GM10248 (cell line): ENCODE data around the gene SMIM7.

Experiments
- CTCF ChIA-PET: fragments of 300-600 bp; sonication (Branson Sonifier 250); formaldehyde crosslinking; extraction: SDS; loops from one replicate; lab custom pipeline; 2021; ENCODE audit warnings: antibody characterized with exemption; lab: Yijun Ruan, JAX
- POLR2A ChIA-PET: fragments of 350-650 bp; sonication (Branson Sonifier 250); formaldehyde crosslinking; extraction: SDS; loops from one replicate; lab custom pipeline; 2020; ENCODE audit warnings: antibody characterized with exemption; lab: Yijun Ruan, JAX
- DNase-seq: peaks from one replicate; pipeline ENCODE4 v3.0.0; 2012; ENCODE audit errors: extremely low spot score
- TF ChIP-seq, protein P1 (sequence below): IDR thresholded peaks from 2 replicates; pipeline ENCODE4 v1.5.1; 2012; ENCODE audit warnings: mild to moderate bottlenecking, low read depth; ENCODE audit errors: extremely low read depth, missing control alignments, control extremely low read depth

The SMIM7 gene

DNA sequence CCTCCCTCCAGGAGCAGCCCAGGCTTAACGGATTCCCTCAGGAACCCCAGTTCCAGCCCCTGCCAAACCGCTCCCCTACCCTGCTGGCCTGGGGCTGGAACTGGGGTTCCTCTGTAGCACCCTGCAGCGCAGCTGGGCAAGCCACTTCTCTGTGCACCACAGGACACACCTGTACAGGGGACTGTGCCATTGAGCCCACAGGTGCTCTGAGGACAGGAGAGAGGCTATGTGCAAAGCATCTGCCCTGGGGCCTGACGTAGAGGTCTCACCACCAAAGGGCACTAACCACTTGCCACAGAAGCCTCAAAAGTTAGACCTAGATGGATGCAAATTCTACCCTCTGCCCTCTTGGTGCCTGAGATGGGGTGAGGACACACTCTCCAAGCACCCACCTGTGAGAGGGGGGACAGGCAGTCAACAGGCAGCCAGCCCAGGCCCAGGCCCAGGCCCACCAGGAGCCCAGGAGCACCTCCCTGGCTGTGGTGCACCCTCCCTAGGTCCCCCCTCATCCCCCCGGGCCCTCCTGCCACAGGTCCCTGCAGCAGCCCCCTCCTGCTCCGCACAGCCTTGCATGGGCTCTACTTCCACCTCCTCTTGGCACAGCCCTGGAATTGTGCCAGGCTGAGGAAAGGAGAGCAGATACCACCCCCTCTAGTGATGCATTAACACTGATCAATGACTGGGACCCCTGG, 60.1 kb downstream of the SMIM7 start:
- no peak for DNase-seq
- ChIA-PET CTCF (interaction anchor here (0.7 to 1.9 kb wide), 3 partner anchors 11 to 19 kb away, joined by 3 to 5 read pairs (median 3); no protein-coding TSS in a partner anchor), POLR2A (interaction anchor here (0.6 to 1.3 kb wide), 2 partner anchors 15 to 113 kb away, joined by 3 read pairs; no protein-coding TSS in a partner anchor)
- TF ChIP-seq, protein P1, sequence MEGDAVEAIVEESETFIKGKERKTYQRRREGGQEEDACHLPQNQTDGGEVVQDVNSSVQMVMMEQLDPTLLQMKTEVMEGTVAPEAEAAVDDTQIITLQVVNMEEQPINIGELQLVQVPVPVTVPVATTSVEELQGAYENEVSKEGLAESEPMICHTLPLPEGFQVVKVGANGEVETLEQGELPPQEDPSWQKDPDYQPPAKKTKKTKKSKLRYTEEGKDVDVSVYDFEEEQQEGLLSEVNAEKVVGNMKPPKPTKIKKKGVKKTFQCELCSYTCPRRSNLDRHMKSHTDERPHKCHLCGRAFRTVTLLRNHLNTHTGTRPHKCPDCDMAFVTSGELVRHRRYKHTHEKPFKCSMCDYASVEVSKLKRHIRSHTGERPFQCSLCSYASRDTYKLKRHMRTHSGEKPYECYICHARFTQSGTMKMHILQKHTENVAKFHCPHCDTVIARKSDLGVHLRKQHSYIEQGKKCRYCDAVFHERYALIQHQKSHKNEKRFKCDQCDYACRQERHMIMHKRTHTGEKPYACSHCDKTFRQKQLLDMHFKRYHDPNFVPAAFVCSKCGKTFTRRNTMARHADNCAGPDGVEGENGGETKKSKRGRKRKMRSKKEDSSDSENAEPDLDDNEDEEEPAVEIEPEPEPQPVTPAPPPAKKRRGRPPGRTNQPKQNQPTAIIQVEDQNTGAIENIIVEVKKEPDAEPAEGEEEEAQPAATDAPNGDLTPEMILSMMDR, result no peak

DNA sequence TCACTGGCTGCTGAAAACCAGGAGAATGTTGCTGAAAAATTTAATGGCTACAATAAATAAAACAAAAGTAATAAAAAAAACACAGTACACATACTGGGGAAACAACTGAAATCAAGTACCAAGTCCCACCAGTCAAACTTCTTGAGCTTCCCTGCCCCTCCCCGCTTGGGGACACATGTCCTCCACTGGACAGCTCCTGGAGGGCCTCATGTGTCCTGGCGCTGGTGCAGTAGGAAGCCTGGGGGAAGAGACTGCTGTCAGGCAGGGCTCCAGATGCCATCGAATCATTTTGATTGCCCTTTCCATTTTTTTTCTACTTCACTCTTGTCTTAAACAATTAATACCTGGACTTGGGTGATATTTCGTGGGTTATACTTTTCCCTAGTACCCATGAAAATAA, 61.1 kb downstream of the SMIM7 start:
- DNase-seq, result no peak
- ChIA-PET CTCF (interaction anchor here (0.7 kb wide), 1 partner anchor 10 kb away, joined by 3 read pairs; no protein-coding TSS in a partner anchor), POLR2A (interaction anchor here (0.6 to 1.3 kb wide), 2 partner anchors 14 to 403 kb away, joined by 3 to 4 read pairs; no protein-coding TSS in a partner anchor)
- TF ChIP-seq, protein P1, result no peak

DNA sequence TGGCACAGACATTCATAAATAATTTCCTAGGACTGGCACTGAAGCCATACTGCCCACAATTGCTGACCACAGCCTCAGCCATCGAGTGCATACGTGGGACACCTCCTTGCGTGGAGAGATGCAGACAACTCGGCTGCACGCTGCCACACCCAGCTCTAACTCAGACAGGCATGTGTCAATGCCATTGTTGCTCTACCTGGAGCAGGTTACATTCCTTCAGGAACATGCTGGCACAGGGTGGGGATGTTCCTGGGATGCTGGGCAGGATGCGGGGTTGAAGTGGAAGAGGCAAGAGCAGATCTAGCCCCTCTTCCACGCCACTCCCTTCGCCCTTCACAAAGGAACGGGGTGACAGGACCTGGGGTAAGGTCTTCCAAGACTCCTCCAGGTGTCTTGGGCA, 63.5 kb downstream of the SMIM7 start:
- ChIA-PET CTCF (no interaction called here), POLR2A (no interaction called here)
- no peak for DNase-seq
- TF ChIP-seq, protein P1, result no peak
